HG02938 (cell line): ENCODE measurements around the gene CKB.

Source experiments
- ATAC-seq: cut with Tn5 transposase; IDR thresholded peaks from one replicate; pipeline ENCODE4 v1.9.1; 2021; ENCODE audit warnings: mild to moderate bottlenecking, moderate library complexity; ENCODE audit not compliant: unreplicated experiment

Gene CKB

DNA sequence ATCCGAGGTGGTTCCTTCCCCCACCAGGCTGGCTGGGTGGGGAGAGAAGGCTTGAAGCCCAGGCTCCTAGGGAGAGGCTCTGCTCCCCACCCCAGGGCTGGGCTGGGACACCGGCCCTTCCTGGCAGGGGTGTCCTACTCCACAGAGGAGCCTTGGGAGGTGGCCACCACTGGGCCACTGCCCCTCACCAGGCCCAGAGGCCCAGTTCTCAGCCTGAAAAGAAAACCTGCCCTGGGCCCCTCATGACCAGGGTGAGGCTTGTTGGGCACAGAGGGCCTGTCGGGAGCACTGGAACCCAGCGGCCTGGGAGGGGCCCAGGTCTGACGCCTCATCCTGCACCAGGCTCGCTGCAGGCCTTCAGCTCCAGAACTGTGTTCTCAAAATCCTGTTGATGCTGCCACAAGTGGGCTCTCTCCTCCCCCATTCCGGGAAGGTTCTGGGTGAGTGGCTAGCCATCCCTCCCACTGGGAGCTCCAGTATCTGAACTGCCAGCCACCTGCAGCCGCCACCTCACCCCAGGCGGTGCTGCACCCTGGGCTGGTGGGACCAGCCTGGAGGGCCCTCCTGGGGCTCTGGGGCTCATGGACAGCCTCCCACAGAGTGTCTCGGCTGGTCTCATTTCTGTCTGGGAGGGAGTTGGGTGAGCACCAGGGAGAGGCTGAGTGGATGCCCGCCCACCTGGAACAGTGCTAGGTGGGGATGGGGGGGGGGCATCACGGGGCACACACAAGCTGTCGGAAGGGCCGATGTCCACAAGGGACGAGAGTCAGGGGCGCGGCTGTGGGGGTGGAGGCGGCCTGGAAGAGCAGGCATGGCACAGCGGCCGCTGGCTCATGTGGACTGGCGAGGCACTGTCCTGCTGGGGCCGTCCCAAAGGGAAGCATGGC lies 28.1 kb upstream of the CKB start:
- ATAC-seq = no peak

GRCh38 chr14:103549361-103550311 lies 27.0 kb upstream of the CKB start:
- no peak for ATAC-seq

DNA sequence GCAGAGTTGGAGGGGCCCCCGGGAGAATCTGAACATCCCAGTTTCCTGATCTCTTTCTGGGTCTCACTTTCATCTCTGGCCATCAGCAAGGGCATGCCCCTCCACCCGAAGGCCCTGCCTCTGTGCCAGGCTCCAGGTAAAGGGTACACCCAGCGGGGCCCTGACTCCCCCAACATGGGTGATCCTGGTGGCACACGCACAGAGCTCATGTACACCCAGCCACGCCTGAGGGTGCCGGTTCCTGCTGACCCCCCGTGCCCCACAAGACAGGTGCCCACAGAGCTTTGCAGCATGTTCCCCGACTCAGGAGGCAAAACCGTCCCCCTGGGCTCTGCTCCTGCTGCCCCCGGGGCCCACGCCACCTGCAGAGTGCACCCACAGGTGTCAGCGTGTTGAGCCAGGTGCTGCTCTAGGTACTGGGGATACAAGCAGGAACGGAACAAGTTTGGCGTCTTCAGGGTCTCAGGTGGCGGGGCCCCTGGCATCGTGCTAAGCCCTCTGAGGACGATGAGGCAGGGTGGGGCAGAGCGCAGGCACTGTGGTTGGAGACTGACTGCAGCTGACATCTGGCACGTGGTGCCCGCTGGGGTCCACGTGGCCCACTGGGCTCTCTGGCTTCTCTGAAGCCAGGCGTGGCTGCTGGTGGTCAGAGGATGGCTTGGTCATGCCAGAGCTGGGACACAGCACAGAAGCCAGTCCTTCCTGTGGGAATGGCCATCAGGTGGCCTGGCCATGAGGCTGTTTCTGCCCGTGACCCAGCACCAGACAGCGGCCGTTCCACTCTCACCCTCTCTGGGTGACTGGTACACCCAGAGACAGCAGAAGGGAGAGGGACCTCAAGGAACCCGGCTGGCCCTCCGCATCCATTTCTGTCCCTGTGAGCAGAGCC lies 26.1 kb upstream of the CKB start:
- no peak for ATAC-seq

- no peak for ATAC-seq
Observed at GRCh38 chr14:103547941-103548462, 25.4 kb upstream of the CKB start.

DNA sequence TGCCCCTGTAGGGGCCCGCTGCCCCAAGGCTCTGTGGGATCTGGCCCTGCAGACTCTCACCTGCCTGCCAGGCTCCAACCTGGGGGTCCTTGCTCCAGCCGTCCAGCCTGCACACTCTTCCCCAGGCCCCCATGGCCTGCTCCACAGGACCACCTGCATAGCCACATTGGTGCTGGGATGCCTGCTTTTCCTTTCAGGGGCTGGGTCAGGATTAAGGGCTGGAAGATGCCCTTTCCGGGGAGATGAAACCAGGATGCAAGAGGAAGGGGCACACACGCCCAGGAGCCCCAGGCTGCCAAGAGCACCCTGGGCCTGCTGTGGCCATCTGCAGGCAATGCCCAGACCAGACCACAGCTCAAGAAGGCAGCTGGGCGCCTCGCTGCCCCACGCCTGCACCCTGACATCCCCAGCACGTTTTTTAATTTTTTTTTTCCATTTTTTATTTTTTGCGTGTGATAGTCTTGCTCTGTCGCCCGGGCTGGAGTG lies 24.9 kb upstream of the CKB start:
- ATAC-seq = no peak

DNA sequence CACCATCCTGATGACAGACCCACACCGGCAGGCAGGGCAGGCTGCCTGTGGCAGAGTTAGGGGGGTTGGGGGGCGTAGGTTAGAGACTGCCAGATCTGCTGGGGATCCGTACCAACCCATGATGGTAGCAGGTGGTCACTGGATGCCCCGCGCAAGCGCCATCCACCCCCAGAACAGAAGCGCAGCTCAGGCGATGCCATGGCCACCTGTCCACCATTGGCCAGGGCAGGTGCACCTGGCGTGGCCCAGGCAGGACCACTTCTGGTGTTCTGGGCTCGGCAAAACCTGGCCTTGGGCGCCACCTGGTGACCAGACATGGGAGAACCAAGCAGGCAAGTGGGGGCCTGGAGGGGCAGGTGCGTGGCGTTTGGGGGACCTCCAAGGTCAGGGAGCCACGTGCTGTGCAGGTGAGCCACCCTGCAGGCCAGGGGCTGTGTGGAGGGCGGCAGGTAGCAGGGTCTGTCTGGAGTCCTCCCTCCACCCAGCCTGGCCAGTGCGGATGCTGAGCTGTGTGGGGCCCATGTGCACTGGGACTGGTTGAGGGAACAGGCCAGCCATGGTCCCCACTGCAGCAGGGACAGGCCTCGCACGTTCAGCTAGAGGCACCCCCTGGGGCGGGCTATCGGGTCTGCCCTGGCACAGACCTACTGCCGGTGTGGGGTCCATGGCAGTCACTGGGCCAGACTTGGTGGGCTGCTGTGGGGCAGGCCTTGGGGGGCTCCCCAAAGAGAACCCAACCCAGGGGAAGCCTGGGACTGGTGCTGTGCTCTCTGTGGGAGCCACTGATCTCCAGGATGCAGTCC lies 24.2 kb upstream of the CKB start:
- ATAC-seq = no peak

GRCh38 chr14:103545915-103546651 lies 23.5 kb upstream of the CKB start:
- ATAC-seq = no peak

- no peak for ATAC-seq
Observed at GRCh38 chr14:103545219-103545914, 22.7 kb upstream of the CKB start.

GRCh38 chr14:103544388-103545218 lies 22.0 kb upstream of the CKB start:
- ATAC-seq = no peak

DNA sequence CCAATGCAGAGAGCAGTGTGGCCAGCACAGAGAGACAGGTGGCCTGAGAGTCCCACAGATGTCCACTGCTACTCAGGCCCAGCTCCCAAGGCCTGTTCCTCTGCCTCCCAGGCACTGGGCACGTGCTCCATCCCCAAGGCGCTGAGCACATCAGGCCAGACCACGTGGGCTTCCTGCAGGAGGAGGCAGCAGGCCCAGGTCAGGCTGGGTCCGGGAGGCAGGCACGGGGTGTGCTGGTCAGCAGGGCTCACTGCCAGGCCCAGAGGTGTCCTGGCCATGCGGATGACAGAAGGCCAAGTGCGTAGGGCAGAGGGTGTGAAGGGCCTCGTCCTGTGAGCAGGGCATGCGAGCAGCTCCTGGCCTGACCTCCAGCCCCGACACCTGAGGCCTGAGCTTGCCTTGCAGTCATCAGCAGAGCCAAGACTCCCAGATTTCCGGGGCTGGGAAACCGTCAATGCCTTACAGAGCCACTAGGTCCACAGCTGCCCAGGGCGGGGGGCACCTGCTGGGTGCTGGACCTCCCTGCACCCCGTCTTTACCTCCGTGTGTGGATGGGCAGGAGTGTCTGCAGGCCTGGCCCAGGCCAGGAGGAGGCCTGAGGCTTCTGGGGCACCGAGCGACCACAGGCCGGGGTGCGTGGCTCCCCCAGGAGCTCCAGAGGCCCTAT lies 21.2 kb upstream of the CKB start:
- ATAC-seq = no peak

DNA sequence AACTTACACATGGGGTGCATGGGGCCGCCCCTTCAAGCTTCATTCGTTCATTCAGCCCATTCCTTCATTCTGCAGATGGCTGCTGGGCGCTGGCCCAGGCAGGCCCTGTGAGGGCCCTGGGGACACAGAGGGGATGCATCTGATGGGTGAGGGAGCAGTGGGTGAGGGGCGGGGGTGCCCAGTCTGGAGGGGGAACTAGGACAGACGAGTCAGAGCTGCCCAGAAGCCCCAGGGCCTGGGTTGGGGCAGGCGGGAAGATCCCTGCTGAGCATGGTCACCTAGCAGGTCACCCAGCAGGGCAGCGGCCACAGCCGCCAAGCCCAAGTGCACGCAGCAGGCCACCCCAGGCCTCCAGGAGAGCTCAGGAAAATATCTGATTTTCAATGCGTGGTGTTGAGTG lies 20.5 kb upstream of the CKB start:
- ATAC-seq = no peak

GRCh38 chr14:103542605-103543088 lies 20.0 kb upstream of the CKB start:
- ATAC-seq = no peak

- ATAC-seq = no peak
Observed at GRCh38 chr14:103541709-103542604, 19.3 kb upstream of the CKB start.

DNA sequence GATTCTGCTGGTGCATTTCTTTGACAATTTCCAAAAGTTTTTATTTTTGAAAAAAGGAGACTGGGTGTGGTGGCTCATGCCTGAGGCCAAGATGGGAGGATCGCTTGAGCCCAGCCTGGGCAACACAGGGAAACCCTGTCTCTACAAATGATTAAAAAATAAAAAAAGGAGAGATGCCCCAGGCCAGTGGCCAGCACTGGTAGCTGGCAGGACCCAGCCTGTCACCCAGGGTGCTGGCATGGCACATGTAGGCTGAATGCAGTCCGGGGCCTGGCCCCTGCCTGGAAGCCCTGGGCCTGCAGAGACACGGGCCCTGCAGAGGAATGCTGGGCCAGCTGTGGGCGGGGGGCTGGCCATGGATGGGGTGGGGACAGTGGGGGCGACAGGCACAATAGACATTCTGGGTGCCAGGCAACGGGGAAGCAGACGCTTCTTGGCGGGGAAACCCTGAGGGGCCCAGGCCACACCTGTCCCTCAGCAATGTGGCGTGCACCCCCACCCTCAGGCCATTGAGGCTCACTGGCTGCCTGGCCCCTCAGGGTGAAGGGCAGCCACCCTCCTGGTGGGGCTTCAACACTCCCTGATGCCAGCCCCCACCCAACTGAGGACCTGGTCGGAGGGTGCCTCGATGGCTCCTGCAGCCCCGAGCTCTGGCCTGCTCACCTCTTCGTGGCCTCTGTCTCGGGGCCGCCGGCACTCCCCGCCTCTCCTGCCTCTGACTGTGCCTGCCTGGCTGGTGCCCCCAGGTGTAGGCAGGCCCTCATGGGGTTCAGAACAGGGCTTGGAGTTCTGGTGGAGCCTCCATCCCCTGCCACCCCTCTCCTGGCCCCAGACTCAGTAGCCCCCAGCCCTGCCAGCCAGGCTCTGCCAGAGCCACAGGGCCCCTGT lies 18.4 kb upstream of the CKB start:
- ATAC-seq = no peak
